Measurements from ENCODE around the gene RPS17.
"Not testable (repeated sequence)": the region's sequence is repeated elsewhere in the genome, so short reads cannot be mapped to it uniquely, and the experiment has no call there.

Gene RPS17

GRCh38 chr15:82545478-82545877 is 5.2 kb upstream of the RPS17 start:
- no peak for DNase-seq (ENCODE audit: low read depth)

GRCh38 chr15:82545002-82545401 is 4.7 kb upstream of the RPS17 start:
- no peak for DNase-seq (ENCODE audit: low read depth)

- DNase-seq (ENCODE audit: low read depth) = no peak
These were observed 4.2 kb upstream of the RPS17 start for GRCh38 chr15:82544431-82544830.

GRCh38 chr15:82543160-82543559 is 2.9 kb upstream of the RPS17 start:
- DNase-seq (ENCODE audit: low read depth) = no peak

GRCh38 chr15:82540984-82541431 is 751 bp upstream of the RPS17 start:
- DNase-seq (ENCODE audit: low read depth) = no peak

- no peak for DNase-seq (ENCODE audit: low read depth)
These were observed 584 bp downstream of the RPS17 start for GRCh38 chr15:82539691-82540054.

GRCh38 chr15:82538961-82539690 is 1.1 kb downstream of the RPS17 start:
- no peak for DNase-seq (ENCODE audit: low read depth)

- no peak for DNase-seq (ENCODE audit: low read depth)
These were observed 2.8 kb downstream of the RPS17 start for GRCh38 chr15:82537351-82537908.

- DNase-seq (ENCODE audit: low read depth) = no peak
These were observed 3.6 kb downstream of the RPS17 start for GRCh38 chr15:82536409-82537350.

- DNase-seq (ENCODE audit: low read depth) = no peak
These were observed 4.5 kb downstream of the RPS17 start for GRCh38 chr15:82535566-82536408.

- DNase-seq (ENCODE audit: low read depth) = not testable (repeated sequence)
These were observed 5.1 kb downstream of the RPS17 start for GRCh38 chr15:82535151-82535550.

- not testable (repeated sequence) for DNase-seq (ENCODE audit: low read depth)
These were observed 5.8 kb downstream of the RPS17 start for GRCh38 chr15:82534457-82534861.

GRCh38 chr15:82533801-82534200 is 6.5 kb downstream of the RPS17 start:
- DNase-seq (ENCODE audit: low read depth) = no peak

GRCh38 chr15:82532991-82533481 is 7.2 kb downstream of the RPS17 start:
- DNase-seq (ENCODE audit: low read depth) = no peak

- no peak for DNase-seq (ENCODE audit: low read depth)
These were observed 7.8 kb downstream of the RPS17 start for GRCh38 chr15:82532383-82532990.

- DNase-seq (ENCODE audit: low read depth) = no peak
These were observed 8.5 kb downstream of the RPS17 start for GRCh38 chr15:82531496-82532382.

- DNase-seq (ENCODE audit: low read depth) = peak; percentile 42
These were observed 9.5 kb downstream of the RPS17 start for GRCh38 chr15:82530606-82531379.

GRCh38 chr15:82530006-82530405 is 10.3 kb downstream of the RPS17 start:
- no peak for DNase-seq (ENCODE audit: low read depth)

- not testable (repeated sequence) for DNase-seq (ENCODE audit: low read depth)
These were observed 26.7 kb downstream of the RPS17 start for GRCh38 chr15:82513587-82513986.

Data from stimulated activated CD8-positive, alpha-beta memory T cell treated with anti-CD3 and anti-CD28 coated beads, Interleukin-15, amount 100 ng/mL, for 1 hour (primary cell).